ENCODE measurements around the gene AMPH.
"Not testable (repeated sequence)": the region's sequence is repeated elsewhere in the genome, so short reads cannot be mapped to it uniquely, and the experiment has no call there.

DNA sequence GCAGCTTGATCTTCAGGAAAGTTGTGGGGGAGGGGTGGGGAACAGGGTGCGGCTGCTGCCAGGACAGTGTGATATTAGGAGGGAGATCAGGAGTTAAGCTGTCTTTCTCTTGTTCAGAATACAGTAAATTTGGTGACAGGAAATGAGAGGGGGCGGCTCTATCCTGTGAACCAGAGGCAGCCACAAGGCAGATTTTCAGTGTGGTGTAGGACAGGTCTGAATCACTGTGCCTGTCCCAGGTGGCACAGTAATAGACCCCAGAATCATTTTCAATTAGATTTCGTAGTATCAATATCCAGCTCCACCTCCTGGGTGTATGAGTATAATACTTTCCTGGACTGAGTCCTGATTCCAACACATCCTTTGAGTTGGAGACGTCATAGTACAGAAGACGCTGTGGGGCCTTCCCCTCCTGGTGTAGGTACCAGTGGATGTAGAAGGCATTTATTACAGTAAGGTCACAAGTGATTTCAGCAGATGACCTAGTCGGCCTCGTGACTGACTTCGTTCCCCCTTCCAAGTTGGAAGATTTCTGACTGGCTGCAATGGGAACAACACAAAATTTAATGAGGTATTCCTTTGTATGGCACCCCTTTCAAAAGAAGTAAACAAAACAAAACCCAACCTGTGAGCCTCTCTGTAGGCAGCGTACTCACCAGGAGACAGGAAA is 281.9 kb downstream of the AMPH start:
- TF ChIP-seq POLR2AphosphoS5 (IDR thresholded peaks at IDR 0.05; ENCODE audit: low read depth, low read length); TAF1 (IDR thresholded peaks at IDR 0.05; ENCODE audit: borderline replicate concordance, low read depth, low read length); POLR2A (IDR thresholded peaks at IDR 0.05; ENCODE audit: low read depth, low read length): not testable (repeated sequence)

Data from GM12892 (cell line).